ENCODE data around the gene COL11A2. TPM values are rescaled to one million over a fixed set of nuclear protein-coding genes. Genes with fewer than 3 reads are reported as not detected.
A peak's percentile ranks its signal among the peaks of the same experiment; 100 is the strongest.

The COL11A2 gene
- total RNA-seq, 1 experiment from 2014 or later: 2.3 TPM

DNA sequence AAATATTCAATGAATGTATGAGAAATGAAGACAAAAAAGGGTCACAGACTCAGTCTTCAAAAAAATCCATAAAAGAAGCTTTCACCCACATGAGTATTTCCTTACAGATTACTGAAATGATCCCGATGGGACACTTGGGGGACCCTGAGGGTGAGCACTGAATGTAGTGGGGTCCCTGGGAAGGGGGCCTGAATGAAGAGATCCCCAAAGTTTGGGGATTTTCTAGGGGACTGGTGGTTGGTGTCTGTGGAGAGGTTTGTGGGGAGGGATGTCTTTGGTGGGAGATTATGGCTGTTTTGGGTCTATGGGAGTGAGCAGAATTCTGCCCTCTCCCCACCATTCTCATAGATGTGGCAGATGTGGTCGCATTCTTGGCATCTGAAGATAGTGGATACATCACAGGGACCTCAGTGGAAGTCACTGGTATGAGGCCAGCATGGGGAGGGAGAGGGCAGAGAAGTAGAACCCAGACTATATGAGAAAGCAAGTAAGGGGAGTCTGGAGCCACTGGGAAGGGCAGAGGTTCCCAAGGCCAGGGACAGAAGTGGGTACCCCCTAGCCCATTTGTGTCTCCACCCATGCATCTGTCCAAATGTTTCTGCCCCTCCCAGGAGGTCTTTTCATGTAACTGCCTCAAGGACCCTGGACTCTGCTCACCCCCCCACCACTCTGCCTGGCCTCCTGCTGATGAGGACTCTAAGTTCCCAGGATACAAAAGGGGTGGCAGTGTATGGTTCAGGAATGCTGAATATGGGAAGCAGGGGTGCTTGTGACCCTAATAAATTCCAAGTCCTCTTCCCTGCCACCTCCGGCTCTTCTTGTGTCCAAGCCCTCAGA lies 14.0 kb upstream of the COL11A2 start:
- no peak overlapping the region for H2BK120ac ChIP-seq (ENCODE audit: low read depth, low read length, poor library complexity, severe bottlenecking)
- no peak overlapping the region for H4K91ac ChIP-seq (ENCODE audit: insufficient read length, low read depth, low read length)
- H2BK12ac ChIP-seq (ENCODE audit: insufficient read length, low read depth, low read length): no peak overlapping the region
- H3K79me2 ChIP-seq (ENCODE audit: insufficient read depth, low read length): peaks cover 3% of the 10 kb centered on the region; the same call in 1 of the 2 replicates
- no peaks in the 10 kb centered on the region for H3K9me3 ChIP-seq (ENCODE audit: control insufficient read depth, low read depth, low read length)
- DNase-seq: no peak
- Mint-ChIP-seq H3K36me3 (ENCODE audit: insufficient read depth in 1 of 3, low read depth in 3 of 3) (peaks cover 31 to 46% (median 40%) of the 10 kb centered on the region in 3 experiments), H3K4me1 (peaks cover 42 to 46% of the 10 kb centered on the region in 2 experiments), H3K9me3 (no peaks in the 10 kb centered on the region; a peak in 1 of 5 replicates), H3K27me3 (ENCODE audit: low read depth) (peaks cover 46% of the 10 kb centered on the region), H3K4me3 (peak overlapping the region in 1 of 2 experiments; percentile 95; a peak in 3 of 5 replicates), H3K27ac (no peak overlapping the region)
- H3K4ac ChIP-seq (ENCODE audit: low read depth, low read length): no peak overlapping the region
- TF ChIP-seq, protein P1, sequence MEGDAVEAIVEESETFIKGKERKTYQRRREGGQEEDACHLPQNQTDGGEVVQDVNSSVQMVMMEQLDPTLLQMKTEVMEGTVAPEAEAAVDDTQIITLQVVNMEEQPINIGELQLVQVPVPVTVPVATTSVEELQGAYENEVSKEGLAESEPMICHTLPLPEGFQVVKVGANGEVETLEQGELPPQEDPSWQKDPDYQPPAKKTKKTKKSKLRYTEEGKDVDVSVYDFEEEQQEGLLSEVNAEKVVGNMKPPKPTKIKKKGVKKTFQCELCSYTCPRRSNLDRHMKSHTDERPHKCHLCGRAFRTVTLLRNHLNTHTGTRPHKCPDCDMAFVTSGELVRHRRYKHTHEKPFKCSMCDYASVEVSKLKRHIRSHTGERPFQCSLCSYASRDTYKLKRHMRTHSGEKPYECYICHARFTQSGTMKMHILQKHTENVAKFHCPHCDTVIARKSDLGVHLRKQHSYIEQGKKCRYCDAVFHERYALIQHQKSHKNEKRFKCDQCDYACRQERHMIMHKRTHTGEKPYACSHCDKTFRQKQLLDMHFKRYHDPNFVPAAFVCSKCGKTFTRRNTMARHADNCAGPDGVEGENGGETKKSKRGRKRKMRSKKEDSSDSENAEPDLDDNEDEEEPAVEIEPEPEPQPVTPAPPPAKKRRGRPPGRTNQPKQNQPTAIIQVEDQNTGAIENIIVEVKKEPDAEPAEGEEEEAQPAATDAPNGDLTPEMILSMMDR (conservative IDR thresholded peaks at IDR 0.05): no peak
- no peak overlapping the region for H3K23ac ChIP-seq (ENCODE audit: insufficient read length, low read depth, low read length)
- H4K20me1 ChIP-seq (ENCODE audit: control insufficient read depth, insufficient read depth, insufficient read length): peaks cover 3% of the 10 kb centered on the region
- H3K14ac ChIP-seq (ENCODE audit: insufficient read depth, low read length): no peak overlapping the region
- no peak overlapping the region for H3K4me2 ChIP-seq (ENCODE audit: insufficient read depth, insufficient read length, low read length)
- no CpG with 5 or more reads among the region's 3 CpGs for WGBS (ENCODE audit: extremely low coverage, insufficient read length, low lambda C conversion rate)
- no peak overlapping the region for H3K56ac ChIP-seq (ENCODE audit: insufficient read length, low read depth, low read length)
- H2BK15ac ChIP-seq (ENCODE audit: low read depth, low read length): no peak overlapping the region
- H2BK5ac ChIP-seq (ENCODE audit: insufficient read length, low read length): no peak overlapping the region
- H3K4me1 ChIP-seq (ENCODE audit: insufficient read depth, low read length): peaks cover 10% of the 10 kb centered on the region; the same call in 1 of the 2 replicates
- H3K18ac ChIP-seq (ENCODE audit: insufficient read length, low read depth, low read length): no peak overlapping the region
- H4K5ac ChIP-seq (ENCODE audit: insufficient read length, low read depth, low read length): no peak overlapping the region
- no peak overlapping the region for H3K27ac ChIP-seq (ENCODE audit: insufficient read length, low read depth, low read length)
- H3T11ph ChIP-seq (ENCODE audit: low read length): no peak overlapping the region
- no peak overlapping the region for H3K9ac ChIP-seq (ENCODE audit: extremely low read depth, insufficient read length, low read length)
- H4K8ac ChIP-seq (replicated peaks; ENCODE audit: insufficient read length, low read depth, low read length): no peak overlapping the region
- H2BK20ac ChIP-seq (ENCODE audit: low read depth, low read length, poor library complexity, severe bottlenecking): no peak overlapping the region
- H2AK5ac ChIP-seq (ENCODE audit: insufficient read length, low read length): no peak overlapping the region
- H3K27me3 ChIP-seq (ENCODE audit: insufficient read depth, low read length): peaks cover 23% of the 10 kb centered on the region; the same call in 1 of the 2 replicates
- H2AFZ ChIP-seq (ENCODE audit: low read length): no peak overlapping the region
- no peaks in the 10 kb centered on the region for H3K79me1 ChIP-seq (ENCODE audit: insufficient read depth, low read depth, low read length, poor library complexity, severe bottlenecking)
- peaks cover 20% of the 10 kb centered on the region for H3K23me2 ChIP-seq (ENCODE audit: insufficient read length, low read depth, low read length, poor library complexity, severe bottlenecking)
